NCI-H1417 (cell line): ENCODE data around the gene RBBP8NL.

ENCODE experiments used
- DNase-seq, 3 experiments: peaks; one replicate each; lab custom pipeline; 2025; lab: John Stamatoyannopoulos, UW

RBBP8NL gene

GRCh38 chr20:62461157-62461556 lies 33.8 kb upstream of the RBBP8NL start:
- no peak for DNase-seq

GRCh38 chr20:62460678-62461077 lies 33.3 kb upstream of the RBBP8NL start:
- no peak for DNase-seq

DNA sequence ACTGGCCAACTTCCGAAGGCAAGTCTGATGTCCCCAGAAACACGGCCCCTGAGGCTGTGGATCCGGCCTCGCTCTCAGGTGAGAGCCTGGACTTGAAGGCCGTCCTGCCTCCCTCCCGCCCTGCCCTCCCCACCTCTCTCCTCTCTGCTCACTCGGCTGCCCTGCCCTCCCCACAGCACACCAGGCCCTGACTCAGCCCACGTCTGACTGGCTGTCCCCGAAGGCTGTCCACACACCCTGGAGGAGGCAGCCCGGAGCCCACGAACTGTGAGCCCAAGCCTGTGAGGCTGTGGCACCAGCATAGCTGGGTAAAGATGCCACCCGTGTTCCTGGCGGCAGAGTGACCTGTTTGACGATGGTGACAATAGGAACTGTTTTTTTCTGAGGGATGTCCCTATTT lies 32.1 kb upstream of the RBBP8NL start:
- DNase-seq, result no peak

DNA sequence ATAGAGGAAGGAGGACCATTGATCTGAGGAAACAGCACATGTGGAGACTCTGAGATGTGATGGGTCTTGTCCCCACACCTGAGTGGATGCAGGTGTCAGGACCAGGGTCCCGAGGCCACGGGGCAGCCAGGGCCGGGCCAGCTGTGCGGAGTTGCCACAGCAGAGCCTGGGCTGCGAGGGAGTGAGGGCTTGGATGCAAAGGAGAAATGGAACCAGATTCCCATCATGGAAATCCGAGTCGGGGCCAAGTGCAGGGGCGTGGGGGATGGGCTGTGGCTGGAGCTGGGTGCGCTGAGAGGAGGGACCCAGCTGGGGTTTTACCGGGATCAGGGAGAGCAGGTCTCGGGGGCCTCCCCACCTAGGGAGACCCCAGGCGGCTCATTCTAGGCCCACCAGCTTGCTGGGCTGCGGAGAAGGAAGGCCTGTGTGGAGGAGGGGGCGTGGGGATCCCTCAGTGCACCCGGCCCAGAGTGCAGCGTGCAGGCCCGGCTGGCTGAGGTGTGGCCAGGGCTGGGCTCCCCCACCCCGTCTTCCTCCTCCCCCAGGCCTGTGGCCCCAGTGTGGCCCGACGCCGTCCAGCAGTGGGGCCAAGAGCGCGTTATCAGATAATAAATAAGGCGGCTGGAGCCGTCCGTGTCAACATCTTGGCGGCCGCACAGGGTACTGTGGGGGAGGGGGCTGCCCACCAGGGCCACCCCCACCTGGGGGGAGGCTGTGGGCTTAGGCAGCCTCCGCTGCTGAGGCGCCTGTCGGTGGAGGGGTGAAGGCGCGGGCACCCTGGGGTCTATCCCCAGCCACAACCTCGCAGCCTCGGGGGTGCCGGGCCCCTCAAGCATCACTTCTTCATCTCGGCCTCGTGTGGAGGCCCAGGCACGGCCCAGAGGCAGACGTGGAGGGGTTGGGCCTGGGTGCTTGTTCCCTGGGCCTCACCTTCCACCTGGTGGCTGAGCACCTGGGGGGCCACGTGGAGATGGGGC lies 31.2 kb upstream of the RBBP8NL start:
- DNase-seq, result no peak

- no peak for DNase-seq
Measured at GRCh38 chr20:62457831-62458230, 30.5 kb upstream of the RBBP8NL start.

DNA sequence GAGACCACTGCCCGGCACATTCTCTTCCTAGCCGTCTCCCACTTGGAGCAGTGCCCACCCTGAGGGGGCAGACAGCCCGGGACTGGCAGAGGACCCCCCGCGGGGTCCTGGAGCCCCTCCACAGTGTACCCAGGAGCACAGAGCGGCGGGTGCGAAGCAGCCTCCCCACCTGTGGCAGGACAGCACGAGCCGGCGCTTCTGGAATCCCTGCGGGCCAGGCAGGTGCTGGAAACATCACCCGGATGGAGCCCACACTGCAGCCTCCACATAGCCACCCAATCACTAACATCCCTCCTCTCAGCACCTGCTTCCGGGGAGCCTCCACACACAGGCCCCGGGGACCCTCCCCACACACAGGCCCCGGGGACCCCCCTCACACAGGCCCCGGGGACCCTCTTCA lies 29.8 kb upstream of the RBBP8NL start:
- DNase-seq, result no peak

DNA sequence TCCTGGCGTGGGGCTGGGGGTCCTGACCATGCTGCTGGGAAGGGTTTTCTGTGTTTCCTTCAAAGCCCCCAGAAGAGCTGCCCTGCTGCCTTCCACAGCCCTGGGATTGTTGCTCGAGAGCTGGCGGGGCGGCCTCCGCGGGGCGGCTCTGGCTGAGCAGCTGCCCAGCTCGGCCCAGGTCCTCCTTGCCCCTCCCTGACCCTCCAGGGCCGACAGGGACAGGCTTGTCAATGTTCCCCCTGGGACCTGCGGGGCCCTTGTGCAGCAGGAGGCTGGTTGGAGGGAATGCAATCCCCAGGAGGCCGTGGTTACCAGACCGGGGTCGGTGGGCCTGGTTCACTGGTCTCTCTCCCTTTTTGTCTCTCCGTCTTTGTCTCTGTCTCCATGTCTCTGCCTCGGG lies 28.6 kb upstream of the RBBP8NL start:
- no peak for DNase-seq

- no peak for DNase-seq
Measured at GRCh38 chr20:62454904-62455636, 27.7 kb upstream of the RBBP8NL start.

GRCh38 chr20:62453186-62453808 lies 26.0 kb upstream of the RBBP8NL start:
- no peak for DNase-seq

DNA sequence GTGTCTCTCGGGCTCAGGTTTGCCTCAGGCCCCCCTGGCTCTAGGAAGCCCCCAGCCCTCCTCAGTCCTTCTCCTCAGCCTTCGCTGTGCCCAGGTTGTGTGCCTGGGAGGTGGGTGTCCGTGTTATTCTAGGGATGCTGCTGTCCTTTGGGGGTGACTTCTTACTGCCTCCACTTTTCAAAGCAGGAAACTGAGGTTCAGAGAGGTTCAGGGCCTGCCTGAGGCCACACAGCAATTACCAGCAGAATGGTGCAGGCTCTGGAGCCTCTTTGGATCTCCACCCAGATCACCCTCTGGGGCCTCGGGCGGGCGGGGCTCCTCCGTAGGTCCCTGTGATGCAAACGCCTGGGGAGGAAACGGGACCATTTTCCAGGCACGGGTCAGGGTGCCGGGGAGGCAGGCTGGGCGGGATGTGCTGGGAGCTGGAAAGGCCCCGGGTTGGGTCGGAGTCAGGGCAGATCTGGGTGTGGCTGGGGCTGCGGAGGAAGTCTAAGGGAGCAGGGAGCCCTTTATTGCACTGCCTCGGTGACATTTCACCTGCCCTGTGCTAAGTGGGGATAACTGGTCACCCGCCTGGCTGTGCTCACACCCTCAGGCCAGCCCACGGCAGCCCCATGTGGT lies 25.2 kb upstream of the RBBP8NL start:
- DNase-seq, result no peak

DNA sequence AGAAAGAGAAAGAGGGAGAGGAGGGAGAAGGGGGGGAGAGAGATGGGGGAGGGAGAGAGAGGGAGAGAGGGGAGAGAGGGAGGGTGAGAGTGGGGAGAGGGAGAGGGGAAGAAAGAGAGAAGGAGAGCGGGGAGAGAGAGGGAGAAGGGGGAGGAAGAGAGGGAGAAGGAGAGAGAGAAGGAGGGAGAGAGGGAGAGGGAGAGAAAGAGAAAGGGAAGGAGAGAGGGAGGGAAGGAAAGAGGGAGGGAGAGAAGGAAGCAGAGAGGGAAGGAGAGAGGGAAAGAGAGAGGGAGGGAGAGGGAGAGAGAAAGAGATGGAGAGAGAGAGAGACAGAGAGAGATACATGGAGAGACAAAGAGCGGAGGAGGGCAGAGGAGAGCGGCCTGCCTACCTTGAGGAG lies 24.6 kb upstream of the RBBP8NL start:
- no peak for DNase-seq

GRCh38 chr20:62451156-62451767 lies 23.9 kb upstream of the RBBP8NL start:
- DNase-seq, result no peak

DNA sequence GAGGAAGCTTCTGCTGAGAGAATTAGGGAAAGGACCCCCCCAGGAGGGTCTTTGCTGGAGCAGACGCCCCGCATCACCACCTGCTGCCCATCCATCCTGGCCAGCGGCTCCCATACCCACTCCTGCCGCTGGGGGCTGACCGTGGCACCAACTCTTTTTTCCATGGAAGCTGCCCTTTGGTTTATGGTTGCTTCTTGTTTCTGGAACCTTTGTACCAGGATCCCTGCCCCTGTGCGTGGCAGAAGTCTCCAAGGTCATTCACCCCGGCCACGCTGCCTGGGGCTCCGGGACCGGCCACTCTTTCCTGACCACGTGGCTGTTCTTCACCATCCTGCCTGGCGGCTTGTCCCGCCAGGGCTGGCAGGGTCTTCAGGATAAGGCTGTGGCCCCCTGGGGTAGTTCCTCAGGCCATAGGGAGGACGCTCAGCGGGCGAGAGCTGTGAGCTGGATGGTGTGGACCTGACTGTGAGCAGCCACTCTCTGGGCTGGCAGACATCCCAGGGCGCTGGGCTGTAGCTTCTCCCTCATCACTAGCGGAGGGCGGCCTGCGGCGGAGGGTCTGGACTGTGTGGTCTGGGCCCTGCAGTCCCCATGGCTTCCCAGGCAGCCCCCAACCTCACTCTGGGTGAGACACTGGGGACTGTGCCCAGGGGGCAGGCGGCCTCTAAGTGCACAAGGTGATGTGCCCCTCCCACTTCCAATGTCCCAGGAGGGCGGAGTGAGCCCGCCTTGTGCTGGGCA lies 22.8 kb upstream of the RBBP8NL start:
- no peak for DNase-seq

GRCh38 chr20:62448788-62449187 lies 21.4 kb upstream of the RBBP8NL start:
- no peak for DNase-seq

DNA sequence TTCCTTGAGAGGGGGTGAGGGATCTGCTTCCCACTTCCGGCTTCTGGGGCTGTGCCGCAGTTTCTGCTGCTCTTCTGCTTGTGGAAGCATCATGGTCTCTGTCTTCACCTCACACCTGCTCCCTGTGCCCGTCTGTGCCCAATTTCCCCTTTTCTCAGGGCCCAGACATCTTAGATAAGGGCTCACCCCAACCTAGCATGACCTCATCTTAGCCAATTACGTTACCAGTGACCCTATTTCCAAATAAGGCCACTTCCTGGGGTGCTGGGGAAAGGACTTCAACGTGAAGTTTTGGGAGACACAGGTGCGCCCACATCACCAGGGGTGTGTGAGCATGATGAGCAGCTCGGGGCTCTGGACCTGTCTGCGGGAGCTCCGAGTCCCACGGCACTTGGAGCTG lies 20.7 kb upstream of the RBBP8NL start:
- DNase-seq, result no peak

DNA sequence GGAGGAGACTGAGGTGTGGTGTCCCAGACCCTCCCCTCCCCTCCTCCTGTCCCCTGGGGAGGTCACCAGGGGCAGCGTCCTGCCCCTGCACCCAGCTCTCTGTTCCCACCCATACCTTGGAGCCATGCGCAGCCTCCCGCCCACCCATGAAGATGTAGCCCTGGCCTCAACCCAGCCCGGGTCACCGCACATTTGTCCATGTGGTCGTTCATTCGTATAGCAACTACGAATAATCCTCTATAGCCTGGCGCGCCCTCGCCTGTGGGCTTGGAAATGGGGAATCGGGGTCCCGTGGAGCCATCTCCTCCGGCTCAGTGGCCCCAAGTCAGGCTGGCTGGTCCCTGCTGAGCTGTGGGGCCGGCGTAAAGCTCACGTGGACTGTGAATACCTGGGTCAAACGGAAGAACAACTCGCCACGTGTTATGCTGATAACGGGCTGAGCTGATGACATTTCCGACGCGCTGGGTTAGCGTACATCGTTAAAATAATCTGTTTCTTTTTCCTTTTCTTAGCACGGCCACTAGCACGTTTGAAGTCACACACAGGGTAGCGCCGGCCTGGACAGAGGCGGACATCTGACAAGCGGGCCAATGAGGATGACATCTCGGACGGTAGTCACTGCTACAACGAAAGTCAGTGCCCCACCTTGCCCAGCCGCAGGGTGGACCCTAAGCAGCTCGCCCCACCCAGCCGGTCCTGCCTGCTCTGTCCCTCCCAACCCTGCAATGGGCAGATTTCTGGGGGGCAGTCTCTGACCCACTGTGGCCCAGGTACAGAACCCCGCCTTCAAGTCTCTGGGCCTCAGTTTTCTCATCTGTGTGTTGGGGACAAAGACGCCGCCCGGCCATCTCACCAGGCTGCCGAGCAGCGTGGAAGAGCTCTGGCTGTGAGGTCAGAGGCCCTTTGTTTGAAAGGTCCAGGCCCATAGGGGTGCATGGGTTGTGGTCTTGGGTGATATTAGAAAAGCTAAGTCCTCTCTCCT lies 19.8 kb upstream of the RBBP8NL start:
- DNase-seq, result no peak

DNA sequence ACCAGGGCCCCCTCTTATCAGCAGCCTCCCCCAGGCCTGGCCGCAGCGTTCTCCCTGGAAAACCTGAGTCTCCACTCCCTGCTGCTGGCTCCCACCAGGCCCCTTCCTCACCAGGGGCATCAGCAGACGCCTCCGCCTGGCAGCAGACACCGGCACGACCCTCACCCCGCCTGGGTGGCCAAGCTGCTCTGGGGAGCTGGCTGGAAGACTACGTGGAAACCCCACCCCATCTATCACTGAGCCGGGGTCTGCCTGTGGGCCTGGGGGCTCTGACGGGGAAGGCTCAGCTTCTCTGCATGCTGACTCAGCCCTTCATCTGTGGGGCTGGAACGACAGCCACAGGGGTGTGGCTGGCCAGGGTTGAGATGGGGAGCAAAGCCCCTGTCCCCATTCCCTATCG lies 19.1 kb upstream of the RBBP8NL start:
- no peak for DNase-seq

DNA sequence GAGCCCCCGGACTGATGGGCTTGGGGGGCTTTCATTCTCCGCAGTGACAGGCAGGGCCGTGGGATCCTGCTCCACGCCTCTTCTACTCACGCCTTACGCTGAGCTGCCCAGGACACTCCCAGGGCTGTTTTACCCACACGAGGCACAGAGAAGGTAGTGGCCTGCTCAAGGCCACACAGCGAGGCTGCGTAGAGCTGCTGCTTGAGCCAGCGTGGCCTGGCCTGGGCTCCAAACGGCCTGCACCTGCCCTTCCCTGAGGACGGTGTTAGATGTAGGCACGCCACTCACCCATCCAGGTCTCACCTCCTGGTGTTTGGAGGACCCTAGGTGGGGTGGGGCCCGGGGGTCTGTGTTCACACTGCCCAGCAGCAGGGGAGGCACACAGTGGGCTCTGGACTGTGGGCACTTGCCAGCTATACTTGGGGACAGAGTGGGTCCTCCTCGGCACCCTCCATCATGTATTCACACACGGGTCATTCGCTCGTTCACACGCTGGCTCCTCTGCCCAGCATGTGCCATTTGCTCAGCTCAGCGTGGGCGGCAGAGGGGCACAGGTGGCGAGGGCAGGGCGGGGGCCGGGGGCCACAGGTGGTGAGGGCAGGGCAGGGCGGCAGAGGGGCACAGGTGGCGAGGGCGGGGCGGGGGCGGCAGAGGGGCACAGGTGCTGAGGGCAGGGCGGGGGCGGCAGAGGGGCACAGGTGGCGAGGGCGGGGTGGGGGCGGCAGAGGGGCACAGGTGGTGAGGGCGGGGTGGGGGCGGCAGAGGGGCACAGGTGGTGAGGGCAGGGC lies 18.4 kb upstream of the RBBP8NL start:
- peak in 1 of 3 experiments; percentile 20 for DNase-seq

GRCh38 chr20:62444286-62444685 lies 16.9 kb upstream of the RBBP8NL start:
- no peak for DNase-seq
